Adipocyte (in vitro differentiated cells): ENCODE data around the gene SEC14L1.
"Not testable (repeated sequence)": the region's sequence is repeated elsewhere in the genome, so short reads cannot be mapped to it uniquely, and the experiment has no call there.

Experiments
- DNase-seq: peaks from one replicate; pipeline ENCODE4 v3.0.0-alpha.2; 2015; ENCODE audit warnings: low read depth
- H3K27me3 ChIP-seq: replicated peaks from 2 replicates; pipeline ENCODE4 v1.7.0; 2013; ENCODE audit warnings: mild to moderate bottlenecking, low read length, moderate library complexity; ENCODE audit not compliant: control insufficient read depth, insufficient read depth
- H3K36me3 ChIP-seq: 2 replicates; pipeline ENCODE4 v1.7.0; 2013; ENCODE audit warnings: low read length, mild to moderate bottlenecking, moderate library complexity; ENCODE audit not compliant: control insufficient read depth, insufficient read depth, severe bottlenecking
- H3K4me1 ChIP-seq: 2 replicates; pipeline ENCODE4 v1.7.0; 2013; ENCODE audit warnings: mild to moderate bottlenecking, low read length, moderate library complexity; ENCODE audit not compliant: control insufficient read depth, insufficient read depth
- H3K4me3 ChIP-seq: 2 replicates; pipeline ENCODE4 v1.7.0; 2013; ENCODE audit warnings: mild to moderate bottlenecking, low read length, moderate library complexity
- H3K9ac ChIP-seq: 2 replicates; pipeline ENCODE4 v1.7.0; 2013; ENCODE audit warnings: mild to moderate bottlenecking, low read length, moderate library complexity
- H3K9me3 ChIP-seq: 2 replicates; pipeline ENCODE4 v1.7.0; 2013; ENCODE audit warnings: mild to moderate bottlenecking, low read length, moderate library complexity; ENCODE audit not compliant: control insufficient read depth

The SEC14L1 gene

GRCh38 chr17:77153999-77154586 lies 13.3 kb downstream of the SEC14L1 start:
- H3K36me3 ChIP-seq = peaks cover 8% of the 10 kb centered on the region
- peak; percentile 13 for DNase-seq
- H3K27me3 ChIP-seq = no peaks in the 10 kb centered on the region
- H3K9ac ChIP-seq = peak overlapping the region; percentile 78
- peaks cover 46% of the 10 kb centered on the region for H3K4me1 ChIP-seq
- no peaks in the 10 kb centered on the region for H3K9me3 ChIP-seq
- H3K4me3 ChIP-seq = no peak overlapping the region

- no peak for DNase-seq
- Histone ChIP-seq H3K9ac (peak overlapping the region; percentile 78), H3K4me1 (peaks cover 46% of the 10 kb centered on the region), H3K9me3 (no peaks in the 10 kb centered on the region), H3K4me3 (no peak overlapping the region), H3K36me3 (peaks cover 6% of the 10 kb centered on the region), H3K27me3 (no peaks in the 10 kb centered on the region)
Measured at GRCh38 chr17:77155125-77155524, 14.4 kb downstream of the SEC14L1 start.

GRCh38 chr17:77157766-77158165 lies 17.0 kb downstream of the SEC14L1 start:
- peaks cover 31% of the 10 kb centered on the region for H3K4me1 ChIP-seq
- H3K4me3 ChIP-seq, H3K9ac ChIP-seq, H3K9me3 ChIP-seq, H3K27me3 ChIP-seq, H3K36me3 ChIP-seq, DNase-seq: not testable (repeated sequence)

DNA sequence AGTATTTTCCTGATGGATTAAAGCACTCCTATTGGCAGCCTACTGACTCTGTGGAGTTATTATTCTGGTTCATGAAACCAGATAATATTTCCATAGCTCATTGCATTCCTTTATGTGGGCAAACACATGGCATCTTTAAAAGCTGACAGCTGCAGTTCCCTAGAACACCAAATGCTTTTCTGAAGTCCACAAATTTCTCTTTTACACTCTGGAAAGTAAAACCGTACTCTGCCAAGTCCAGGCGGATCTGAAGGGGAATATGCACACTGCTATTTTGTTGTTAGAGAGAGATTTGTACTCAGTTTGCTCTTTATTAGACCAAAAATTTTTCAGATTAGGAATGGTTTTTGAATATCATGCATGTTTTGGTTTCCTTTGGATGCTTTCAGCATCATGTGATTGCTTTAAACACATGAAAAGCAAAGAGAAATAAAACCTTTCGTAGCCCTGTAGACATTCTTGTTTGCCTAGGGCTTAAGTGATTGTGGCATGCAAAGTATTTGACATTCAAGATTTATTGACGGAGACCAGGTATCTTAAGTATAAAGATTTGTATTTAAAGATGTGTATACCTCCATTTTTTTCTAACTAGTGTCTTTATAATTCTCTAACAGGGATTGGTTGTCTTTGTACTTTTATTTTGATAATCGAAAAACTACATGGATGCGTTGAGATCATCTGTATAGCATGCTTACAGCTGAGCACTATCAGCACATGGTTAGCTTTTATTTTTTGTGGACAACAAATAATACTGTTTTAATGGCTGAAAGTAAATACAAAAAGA lies 19.5 kb downstream of the SEC14L1 start:
- Histone ChIP-seq H3K27me3 (no peaks in the 10 kb centered on the region), H3K4me3 (no peak overlapping the region), H3K9me3 (no peaks in the 10 kb centered on the region), H3K4me1 (peaks cover 26% of the 10 kb centered on the region), H3K36me3 (no peaks in the 10 kb centered on the region), H3K9ac (no peak overlapping the region)
- DNase-seq = peak; percentile 48

DNA sequence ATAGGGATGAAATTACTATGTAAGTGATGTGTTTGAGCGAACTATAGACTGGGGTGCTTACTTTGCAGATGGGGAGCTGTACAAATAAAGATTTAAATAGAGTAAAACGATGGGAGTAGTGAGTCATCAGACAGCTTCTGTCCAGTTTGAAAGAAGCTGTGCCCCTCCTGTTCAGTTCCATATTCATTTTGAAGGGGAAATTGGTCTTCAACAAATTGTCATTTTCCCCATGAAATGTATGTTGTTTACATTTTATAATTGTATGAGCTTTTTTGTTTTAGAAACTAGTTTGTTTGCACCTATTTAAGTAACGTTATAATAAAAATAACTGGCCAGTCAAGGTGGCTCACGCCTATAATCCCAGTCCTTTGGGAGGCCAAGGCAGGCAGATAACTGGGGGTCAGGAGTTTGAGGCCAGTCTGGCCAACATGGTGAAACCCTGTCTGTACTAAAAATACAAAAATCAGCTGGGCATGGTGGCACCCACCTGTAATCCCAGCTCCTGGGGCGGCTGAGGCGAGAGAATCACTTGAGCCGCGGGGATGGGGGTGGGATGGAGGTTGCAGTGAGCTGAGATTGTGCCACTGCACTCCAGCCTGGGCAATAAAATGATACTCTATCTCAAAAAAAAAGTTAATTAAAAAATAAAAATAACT lies 20.2 kb downstream of the SEC14L1 start:
- no peaks in the 10 kb centered on the region for H3K27me3 ChIP-seq
- H3K4me3 ChIP-seq = no peak overlapping the region
- no peaks in the 10 kb centered on the region for H3K9me3 ChIP-seq
- no peak overlapping the region for H3K9ac ChIP-seq
- DNase-seq = no peak
- H3K4me1 ChIP-seq = peaks cover 28% of the 10 kb centered on the region
- no peaks in the 10 kb centered on the region for H3K36me3 ChIP-seq

GRCh38 chr17:77161953-77162352 lies 21.2 kb downstream of the SEC14L1 start:
- Histone ChIP-seq H3K36me3 (no peaks in the 10 kb centered on the region), H3K9ac (no peak overlapping the region), H3K27me3 (no peaks in the 10 kb centered on the region), H3K4me3 (no peak overlapping the region), H3K9me3 (no peaks in the 10 kb centered on the region), H3K4me1 (peaks cover 35% of the 10 kb centered on the region)
- no peak for DNase-seq

GRCh38 chr17:77163001-77163400 lies 22.2 kb downstream of the SEC14L1 start:
- H3K27me3 ChIP-seq = no peaks in the 10 kb centered on the region
- DNase-seq = no peak
- H3K9me3 ChIP-seq = peaks cover 10% of the 10 kb centered on the region
- peaks cover 4% of the 10 kb centered on the region for H3K36me3 ChIP-seq
- peak overlapping the region; percentile 8 for H3K4me3 ChIP-seq
- H3K4me1 ChIP-seq = peaks cover 35% of the 10 kb centered on the region
- H3K9ac ChIP-seq = peak overlapping the region; percentile 1

- Histone ChIP-seq H3K9ac (peak overlapping the region; percentile 1), H3K4me3 (peak overlapping the region; percentile 8), H3K27me3 (no peaks in the 10 kb centered on the region), H3K36me3 (peaks cover 4% of the 10 kb centered on the region), H3K9me3 (peaks cover 17% of the 10 kb centered on the region), H3K4me1 (peaks cover 35% of the 10 kb centered on the region)
- DNase-seq = no peak
Measured at GRCh38 chr17:77163511-77164280, 22.9 kb downstream of the SEC14L1 start.

DNA sequence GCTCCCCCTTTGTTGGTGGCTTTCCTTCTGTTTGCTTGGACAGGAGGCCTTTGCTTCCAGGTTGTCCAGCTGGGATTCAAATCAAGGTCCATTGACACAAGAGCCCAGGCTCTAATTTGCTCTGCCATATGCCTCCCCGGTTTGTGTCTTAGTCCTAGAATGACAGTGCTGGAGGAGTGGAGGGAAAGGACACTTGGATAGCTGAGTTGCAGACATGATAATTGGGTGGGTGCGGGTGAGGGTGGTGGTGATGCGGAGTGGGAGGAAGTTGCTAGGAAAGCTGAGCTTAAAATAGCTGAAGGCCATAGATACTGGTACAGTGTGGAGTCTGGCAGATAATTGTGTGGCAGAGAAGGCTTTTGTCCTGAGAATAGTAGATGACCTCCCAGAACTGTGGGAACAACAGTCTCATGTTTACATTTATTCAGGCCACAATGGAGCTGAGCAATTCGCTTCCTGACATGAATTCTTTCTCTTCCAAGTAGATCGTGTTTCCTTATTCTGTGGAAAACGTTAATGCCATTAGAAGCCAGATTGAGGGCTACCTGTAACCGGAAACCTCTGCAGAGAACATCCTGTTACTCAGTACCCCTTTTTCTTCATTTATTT lies 23.8 kb downstream of the SEC14L1 start:
- no peak for DNase-seq
- peaks cover 4% of the 10 kb centered on the region for H3K36me3 ChIP-seq

DNA sequence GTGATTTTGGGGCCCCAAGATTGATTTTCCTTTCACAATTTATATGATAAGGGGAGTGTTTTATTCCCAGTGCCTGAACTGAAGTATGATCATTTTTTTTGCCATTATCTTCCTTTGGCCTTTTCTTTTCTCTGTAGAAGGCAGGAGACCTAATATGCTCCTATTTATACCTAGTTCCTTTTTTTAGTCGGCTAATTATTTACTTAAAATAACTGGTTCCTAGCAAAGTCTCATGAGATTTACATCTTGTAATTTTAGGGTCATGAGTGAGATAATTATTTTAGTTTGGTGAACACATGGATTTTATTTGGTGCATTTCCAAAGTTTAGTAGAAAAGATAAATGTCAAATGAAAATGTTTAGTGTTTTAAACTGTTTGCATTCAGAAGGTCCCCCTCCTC lies 24.8 kb downstream of the SEC14L1 start:
- Histone ChIP-seq H3K9ac (no peak overlapping the region), H3K27me3 (no peaks in the 10 kb centered on the region), H3K9me3 (peaks cover 20% of the 10 kb centered on the region), H3K4me1 (peaks cover 28% of the 10 kb centered on the region), H3K36me3 (peaks cover 4% of the 10 kb centered on the region), H3K4me3 (no peak overlapping the region)
- no peak for DNase-seq

More for the DNA sequence above, 23.8 kb downstream of the SEC14L1 start:
- Histone ChIP-seq H3K4me3 (no peak overlapping the region), H3K27me3 (no peaks in the 10 kb centered on the region), H3K4me1 (peaks cover 35% of the 10 kb centered on the region), H3K9ac (no peak overlapping the region), H3K9me3 (peaks cover 20% of the 10 kb centered on the region)
